ENCODE measurements around the gene BRD3.

The BRD3 gene

DNA sequence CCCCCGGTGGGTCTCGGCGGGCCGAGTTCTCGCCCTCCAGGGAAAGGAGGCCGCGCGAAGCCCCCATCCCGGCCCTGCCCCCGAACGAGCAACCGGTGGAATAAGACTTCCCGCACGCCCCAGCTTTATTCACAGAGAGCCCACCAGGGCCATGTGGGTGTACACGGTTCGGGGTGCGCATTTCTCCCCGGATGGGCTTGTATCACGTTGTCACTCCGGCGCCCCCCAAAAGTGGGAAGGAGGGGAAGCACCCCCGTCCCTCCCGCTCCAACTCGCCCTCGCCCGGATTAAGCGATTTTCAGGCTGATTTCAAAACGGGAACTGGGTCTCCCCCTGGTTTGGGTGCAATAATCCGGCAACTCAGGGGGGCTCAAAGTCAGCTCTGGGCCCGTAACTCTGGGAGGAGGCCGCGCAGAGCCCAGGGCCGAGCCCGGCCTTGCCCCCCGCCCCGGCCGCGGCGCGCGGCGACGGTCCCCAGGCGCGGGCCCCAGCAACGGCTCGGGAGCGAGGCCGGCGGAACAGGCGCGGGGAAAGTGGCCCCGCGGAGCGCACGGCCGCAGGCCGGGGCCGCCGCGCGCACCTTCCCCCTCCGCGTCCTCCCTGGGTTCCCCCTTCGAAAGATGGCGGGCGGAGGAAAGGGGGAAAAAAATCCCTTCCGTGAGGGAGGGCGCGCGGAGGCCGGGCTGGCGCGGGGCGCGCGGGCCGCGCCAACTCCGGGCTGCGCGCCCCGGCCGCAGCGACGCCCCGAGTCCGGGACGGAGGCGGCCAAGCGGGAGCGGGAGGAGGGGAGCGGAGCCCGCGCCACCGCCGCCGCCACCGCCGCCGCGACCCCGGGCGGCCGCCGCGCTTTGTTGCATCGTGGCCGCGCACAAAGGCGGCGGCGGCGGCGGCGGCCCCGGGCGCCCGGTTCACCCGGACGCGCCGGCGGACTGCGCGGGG lies 644 bp downstream of the BRD3 start:
- DNase-seq (ENCODE audit: low read depth) = no peak

DNA sequence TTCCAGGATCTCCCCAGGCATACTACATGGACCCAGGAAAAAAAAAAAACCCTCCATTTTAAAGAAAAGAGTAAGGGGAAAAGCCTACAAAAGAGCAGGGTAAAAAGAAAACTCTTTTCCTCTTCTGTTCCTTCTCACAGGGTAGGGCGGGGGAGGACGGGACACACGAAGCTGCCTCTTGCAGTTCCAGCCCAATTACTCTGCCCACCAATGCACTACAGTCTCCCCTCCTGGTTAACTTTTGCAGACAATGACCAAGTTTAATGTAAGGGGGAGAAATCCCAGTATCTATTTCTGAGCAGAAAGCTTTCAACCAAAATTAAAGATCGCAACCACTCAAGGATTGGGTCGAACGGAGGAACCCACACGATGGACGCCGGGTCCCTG lies 1.3 kb downstream of the BRD3 start:
- DNase-seq (ENCODE audit: low read depth) = no peak

DNA sequence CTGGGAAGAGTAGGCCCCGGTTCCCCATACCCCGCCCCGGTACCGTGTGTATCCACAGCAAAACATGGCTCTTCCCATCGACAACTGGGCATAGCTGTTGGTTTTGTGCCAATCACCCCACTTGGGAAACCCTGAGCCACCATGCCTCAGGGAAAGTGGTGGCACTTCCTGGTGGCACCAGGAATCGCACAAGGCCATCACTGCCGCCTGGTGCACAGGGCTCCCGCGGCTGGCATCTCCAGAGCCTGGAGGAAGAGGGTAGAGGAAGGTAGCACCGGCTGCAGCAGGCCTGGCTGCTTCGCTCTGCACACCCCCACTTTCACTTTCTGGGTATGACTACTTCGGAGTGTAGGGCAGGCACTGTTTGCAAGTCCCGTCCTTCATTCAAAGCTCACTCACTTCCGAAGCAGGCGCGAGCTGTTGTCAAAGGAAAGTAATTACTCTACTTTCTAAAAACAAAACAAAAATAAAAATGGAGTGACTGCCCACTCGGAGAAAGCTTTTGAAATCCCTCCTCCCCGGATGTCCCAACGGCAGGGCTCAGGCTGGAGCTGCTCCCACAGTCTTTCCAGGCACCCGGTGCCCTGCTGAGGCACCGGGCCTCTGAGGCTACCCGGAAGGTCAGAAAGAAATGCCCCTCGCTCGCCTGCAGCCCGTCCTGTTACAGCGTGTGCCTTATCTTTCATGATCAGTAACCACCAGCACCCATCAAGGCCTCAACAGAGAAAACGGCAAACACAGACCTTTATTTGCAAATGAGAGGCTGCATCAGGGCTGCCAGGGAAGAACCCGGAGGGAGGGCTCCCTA lies 2.0 kb downstream of the BRD3 start:
- DNase-seq (ENCODE audit: low read depth) = peak; percentile 31

GRCh38 chr9:134064711-134065110 lies 3.1 kb downstream of the BRD3 start:
- DNase-seq (ENCODE audit: low read depth) = no peak

DNA sequence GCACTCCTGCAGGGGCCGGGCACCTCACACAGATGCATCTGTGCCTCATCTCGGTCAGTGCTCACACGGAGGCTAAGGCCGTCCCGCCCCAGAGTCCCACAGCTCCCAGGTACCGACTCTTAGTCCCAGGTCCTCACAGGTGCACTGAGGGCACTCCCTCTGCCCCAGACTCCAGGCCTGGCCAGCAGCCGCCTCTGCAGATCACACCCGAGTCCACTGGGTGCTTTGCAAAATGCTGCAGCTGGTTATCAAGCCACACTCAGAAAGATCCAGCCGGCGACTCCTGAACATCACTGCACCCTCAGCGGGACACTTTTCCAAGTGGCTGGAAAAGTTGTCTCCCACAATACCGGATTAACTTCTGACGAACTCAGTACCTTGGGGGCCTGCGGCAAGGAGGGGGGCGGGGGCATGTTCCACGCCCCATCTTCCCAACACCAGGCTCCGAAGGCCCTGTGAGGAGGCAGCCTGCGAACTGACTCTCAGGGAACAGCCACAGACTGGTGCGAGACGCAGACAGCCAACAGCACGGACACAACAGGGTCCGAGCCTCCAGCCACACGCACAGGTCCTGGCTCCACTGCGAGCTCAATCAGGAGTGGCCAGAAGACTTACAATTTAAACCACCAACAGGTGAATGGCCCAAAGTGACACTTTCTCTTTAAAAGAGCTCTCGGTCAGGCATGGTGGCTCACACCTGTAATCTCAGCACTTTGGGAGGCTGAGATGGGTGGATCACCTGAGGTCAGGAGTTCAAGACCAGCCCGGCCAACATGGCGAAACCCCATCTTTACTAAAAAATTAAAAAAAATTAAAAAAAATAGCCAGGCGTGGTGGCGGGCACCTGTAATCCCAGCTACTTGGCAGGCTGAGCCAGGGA lies 4.0 kb downstream of the BRD3 start:
- DNase-seq (ENCODE audit: low read depth) = no peak

- no peak for DNase-seq (ENCODE audit: low read depth)
Observed at GRCh38 chr9:134063088-134063570, 4.7 kb downstream of the BRD3 start.

DNA sequence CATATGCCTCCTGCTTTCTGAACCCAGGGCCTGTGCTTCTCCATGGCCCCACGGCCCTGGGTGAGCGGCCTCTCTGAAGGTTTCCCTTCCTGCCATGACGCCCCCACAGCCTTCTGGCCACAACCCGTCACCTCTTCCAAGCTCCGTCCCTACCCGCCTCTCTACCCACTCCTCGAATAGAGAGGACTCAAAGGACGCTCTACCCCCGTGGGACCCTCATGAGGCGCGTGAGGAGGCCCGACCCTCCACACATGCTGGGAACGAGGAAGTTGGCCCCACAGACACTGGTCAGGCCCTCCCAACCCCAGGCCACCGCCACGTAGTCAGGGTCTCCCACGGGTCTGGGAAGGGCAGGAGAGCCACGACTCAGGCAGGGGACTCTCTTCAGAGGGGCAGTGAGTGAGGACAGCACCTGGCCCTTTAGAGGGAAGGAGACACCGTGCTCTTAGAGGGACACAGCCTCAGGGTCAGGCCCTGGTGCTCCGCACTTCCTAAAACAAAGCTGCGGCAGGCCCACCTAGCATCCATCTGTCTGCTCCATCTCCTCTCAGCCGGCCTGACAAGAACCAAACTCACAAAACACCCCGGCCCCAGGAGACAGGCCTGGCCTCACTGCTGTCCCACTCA lies 5.3 kb downstream of the BRD3 start:
- DNase-seq (ENCODE audit: low read depth) = no peak

DNA sequence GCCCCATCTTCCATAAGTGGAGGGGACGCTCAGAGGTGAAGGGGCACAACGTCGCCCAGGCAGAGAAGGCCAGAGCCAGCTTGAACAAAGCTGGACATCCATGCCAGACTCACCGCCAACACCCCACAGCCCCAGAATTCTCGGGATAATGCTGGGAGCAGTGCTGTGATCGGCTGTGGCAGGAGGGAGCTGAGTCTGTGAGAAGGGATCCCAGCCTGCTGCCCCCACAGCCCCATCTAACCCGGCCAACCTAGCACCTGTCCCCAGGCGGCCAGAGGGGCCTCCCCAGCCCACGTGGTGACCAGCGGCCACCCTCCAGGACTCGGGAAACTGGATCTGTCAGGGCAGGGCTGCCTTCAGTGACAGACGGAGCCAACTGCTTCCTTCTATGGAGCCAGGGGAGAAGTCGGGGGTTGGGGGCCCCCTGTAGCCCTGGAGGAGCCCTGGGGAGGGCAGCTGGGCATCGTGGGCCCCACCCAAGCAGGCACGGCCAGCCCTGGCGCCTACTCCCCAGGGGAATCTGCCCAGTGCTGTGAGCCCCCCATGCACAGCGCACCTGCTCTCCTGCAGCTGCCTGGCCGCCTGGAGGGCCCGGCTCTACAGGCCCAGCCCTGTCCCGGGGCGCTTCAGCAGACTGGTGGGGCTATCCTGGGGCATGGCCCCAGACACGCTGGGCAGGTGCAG lies 6.0 kb downstream of the BRD3 start:
- no peak for DNase-seq (ENCODE audit: low read depth)

GRCh38 chr9:134061019-134061687 lies 6.7 kb downstream of the BRD3 start:
- DNase-seq (ENCODE audit: low read depth) = no peak

- DNase-seq (ENCODE audit: low read depth) = no peak
Observed at GRCh38 chr9:134060546-134060945, 7.3 kb downstream of the BRD3 start.

GRCh38 chr9:134059661-134060395 lies 8.0 kb downstream of the BRD3 start:
- DNase-seq (ENCODE audit: low read depth) = no peak

DNA sequence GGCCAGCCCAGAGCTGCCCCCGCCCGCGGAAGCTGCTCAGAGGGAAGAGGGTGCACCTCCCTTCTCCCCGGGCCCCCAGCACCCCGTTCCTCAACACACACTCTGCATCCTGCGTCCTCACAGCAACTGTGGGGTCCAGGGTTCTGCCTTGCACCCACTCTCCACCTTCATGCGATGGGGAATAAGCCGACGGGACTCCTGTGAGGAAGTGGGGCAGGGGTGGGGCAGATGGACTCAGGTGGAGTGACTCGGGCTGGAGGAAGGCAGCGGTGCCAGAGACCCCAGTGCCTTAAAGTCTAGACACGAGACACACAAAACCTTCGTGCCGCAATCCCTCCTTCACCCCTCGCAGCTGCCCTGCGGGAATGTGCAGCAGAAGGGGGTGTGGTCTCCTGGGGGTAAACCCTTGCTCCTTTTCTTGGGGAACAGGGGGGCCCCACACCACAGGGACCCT lies 8.6 kb downstream of the BRD3 start:
- DNase-seq (ENCODE audit: low read depth) = no peak

DNA sequence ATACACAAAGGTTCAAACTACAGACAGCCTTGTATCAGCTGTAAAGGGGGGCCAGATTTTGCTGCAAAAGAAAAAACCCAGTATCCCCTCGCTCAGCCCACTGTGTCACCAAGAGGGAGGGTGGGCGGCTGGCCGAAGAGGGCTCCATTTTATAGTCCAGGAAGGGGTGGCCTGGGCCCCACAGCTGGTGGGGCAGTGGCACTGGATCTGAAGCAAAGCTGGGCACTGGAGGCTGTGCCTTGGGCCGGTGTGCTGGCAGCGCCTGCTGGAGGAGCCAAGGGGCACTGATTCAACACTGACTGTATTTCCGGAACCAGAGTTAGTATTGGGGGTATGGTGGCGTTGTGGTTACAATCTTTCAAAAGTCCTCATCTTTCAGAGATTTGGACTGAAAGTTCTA lies 9.1 kb downstream of the BRD3 start:
- DNase-seq (ENCODE audit: low read depth) = peak; percentile 13

DNA sequence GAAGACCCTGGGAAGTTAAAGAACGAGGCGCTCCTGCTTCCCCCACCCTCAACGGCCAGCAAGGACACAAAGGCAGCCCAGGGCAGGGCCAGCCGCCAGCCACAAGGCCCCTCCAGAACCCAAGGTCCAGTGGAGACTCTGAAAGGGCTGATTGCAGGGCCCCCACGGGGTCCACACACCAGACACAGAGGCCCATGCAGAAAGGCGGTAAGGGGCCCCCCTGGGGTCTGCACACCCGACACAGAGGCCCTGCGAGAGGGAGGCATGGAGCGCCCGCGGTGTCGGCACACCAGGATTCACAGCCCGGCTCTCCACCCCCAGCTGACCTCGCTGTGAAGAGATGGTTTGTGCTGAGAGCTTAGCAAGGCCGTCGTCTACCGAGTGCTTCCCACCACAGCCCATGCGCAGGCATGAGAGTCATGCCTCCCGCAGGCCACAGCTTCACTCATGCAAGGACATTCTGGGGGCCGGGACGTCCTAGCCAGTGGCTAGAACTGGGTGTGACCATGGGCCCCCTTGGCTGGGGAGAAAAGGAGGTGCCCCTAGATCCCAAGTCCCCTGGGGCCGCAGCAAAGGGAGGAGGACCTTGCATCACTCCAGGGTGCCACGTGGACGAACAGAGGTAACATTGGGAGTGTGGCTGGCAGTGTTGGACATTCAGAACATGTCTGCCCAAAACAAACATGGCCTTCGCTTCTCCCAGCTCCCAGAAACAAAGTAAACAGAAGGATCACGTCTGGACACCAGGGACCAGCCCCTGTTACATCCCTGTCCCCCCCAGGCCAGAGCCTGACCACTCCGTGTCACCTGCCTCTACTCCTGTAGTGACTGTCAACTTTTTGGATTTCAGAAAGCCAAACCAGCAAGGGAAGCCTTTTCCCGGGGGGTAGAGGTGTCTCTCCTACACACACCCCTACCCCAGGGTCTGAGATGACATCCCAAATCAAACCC lies 9.8 kb downstream of the BRD3 start:
- no peak for DNase-seq (ENCODE audit: low read depth)

- DNase-seq (ENCODE audit: low read depth) = no peak
Observed at GRCh38 chr9:134057307-134057657, 10.5 kb downstream of the BRD3 start.

DNA sequence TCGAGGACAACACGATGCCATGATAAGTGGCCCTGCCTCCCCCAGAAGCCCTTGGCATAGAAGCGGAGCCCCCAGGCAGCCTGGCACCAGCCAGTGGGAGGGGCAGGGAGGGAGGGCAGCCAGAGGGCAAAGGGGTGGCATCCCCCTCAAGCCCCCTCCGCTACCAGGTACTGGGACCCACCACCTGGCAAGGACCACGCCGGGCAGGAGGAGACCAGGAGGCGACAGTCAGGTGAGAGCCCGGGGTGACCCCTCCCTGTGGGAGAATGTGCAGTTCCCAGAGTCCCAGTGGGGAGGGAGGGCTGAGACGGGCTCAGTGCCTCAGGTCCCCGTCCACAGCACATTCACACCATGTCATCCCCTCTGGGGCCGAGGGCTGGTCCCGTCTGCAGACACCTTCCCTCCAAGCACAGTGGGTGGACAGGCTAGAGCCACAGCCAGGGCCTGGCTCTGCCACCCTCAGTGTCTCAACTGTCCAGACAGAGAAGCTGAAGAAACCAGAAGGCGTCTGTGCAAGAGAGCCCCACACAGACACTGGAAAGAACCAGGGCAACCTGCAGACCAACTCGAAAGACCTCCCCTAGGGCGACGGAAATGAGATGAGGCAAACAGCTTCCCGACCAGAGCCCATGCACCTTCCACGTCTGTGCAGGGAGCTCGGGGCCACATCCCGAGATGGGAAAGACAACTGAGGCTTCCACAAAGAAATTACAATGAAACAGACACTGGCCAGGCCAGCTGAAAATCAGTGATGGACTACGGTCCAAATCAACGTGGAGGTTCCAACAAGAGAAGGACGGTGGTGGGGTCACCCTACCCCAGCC lies 11.1 kb downstream of the BRD3 start:
- no peak for DNase-seq (ENCODE audit: low read depth)

- peak; percentile 58 for DNase-seq (ENCODE audit: low read depth)
Observed at GRCh38 chr9:134055981-134056461, 11.8 kb downstream of the BRD3 start.

Data from stromal cell of bone marrow (primary cell).